Mucosa of rectum (tissue), 2 donors: ENCODE results near the gene MMAB.

ENCODE experiments used
- H3K27ac ChIP-seq, 2 donors: one replicate each; pipeline ENCODE4 v1.7.0; 2013; ENCODE audit warnings: inconsistent platforms in 2 of 2, low read depth in 2 of 2, low read length in 2 of 2
- H3K27me3 ChIP-seq, 2 donors: one replicate each; pipeline ENCODE4 v1.7.0; 2013; ENCODE audit warnings: low read length in 2 of 2; ENCODE audit not compliant: control insufficient read depth in 2 of 2, insufficient read depth in 2 of 2
- H3K36me3 ChIP-seq, 2 donors: one replicate each; pipeline ENCODE4 v1.7.0; 2013; ENCODE audit warnings: low read length in 2 of 2; ENCODE audit not compliant: control insufficient read depth in 2 of 2, insufficient read depth in 2 of 2
- H3K4me1 ChIP-seq, 2 donors: one replicate each; pipeline ENCODE4 v1.7.0; 2013; ENCODE audit warnings: low read length in 2 of 2, mild to moderate bottlenecking in 1 of 2; ENCODE audit not compliant: control insufficient read depth in 2 of 2, insufficient read depth in 2 of 2
- H3K4me3 ChIP-seq, 2 donors: one replicate each; pipeline ENCODE4 v1.7.0; 2013; ENCODE audit warnings: low read length in 2 of 2
- H3K9ac ChIP-seq, 2 donors: one replicate each; pipeline ENCODE4 v1.7.0; 2013; ENCODE audit warnings: low read length in 2 of 2, low read depth in 1 of 2, mild to moderate bottlenecking in 1 of 2
- H3K9me3 ChIP-seq, 2 donors: one replicate each; pipeline ENCODE4 v1.7.0; 2013; ENCODE audit warnings: low read length in 2 of 2; ENCODE audit not compliant: control insufficient read depth in 2 of 2
- donor health status: healthy.
- donor health status: Normal muscosa, but diverticular disease.

Gene MMAB

DNA sequence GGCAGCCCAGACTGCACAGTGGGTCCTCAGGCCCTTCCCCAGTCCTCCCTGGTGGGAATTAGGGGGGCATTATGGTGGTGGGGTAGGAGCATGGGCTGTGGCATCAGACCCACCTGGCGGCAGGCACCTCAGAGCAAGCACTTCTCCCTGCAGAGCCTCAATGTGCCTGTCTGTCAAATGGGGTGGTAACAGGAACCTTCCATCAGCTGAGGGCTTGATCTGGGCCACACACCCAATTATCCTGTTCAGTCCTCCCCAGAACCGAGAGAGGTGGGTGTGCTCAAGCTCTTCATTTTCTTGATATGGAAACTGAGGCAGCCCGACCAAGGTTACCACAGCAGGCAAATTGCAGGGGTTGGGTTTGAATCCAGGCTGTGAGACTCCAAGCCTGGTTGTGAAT is 38.7 kb upstream of the MMAB start:
- Histone ChIP-seq H3K4me3 (no peak overlapping the region), H3K9me3 (no peaks in the 10 kb centered on the region), H3K4me1 (no peaks in the 10 kb centered on the region), H3K27me3 (peaks cover 3 to 8% of the 10 kb centered on the region in 2 donors), H3K9ac (no peak overlapping the region), H3K27ac (no peak overlapping the region), H3K36me3 (no peaks in the 10 kb centered on the region)

DNA sequence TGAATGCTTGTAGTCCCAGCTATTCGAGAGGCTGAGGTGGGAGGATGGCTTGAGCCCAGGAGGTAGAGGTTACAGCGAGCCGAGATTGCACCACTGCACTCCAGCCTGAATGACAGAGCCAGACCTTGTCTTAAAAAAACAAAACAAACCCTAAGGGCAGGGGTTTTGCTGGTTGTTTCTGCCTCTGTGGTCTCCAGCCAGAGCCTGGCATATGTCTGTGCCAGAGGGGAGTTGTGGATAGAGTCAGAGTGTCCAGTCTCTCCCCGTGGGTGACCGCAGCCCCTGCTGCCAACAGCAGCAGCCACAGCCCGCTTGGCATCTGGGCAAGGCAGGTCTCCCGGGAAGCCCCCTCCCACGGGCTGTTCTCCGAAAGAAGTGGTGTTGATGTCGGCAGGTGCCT is 37.9 kb upstream of the MMAB start:
- Histone ChIP-seq H3K27ac (no peak overlapping the region), H3K27me3 (peaks cover 3 to 8% of the 10 kb centered on the region in 2 donors), H3K4me1 (no peaks in the 10 kb centered on the region), H3K9me3 (no peaks in the 10 kb centered on the region), H3K9ac (no peak overlapping the region), H3K4me3 (no peak overlapping the region), H3K36me3 (no peaks in the 10 kb centered on the region)

DNA sequence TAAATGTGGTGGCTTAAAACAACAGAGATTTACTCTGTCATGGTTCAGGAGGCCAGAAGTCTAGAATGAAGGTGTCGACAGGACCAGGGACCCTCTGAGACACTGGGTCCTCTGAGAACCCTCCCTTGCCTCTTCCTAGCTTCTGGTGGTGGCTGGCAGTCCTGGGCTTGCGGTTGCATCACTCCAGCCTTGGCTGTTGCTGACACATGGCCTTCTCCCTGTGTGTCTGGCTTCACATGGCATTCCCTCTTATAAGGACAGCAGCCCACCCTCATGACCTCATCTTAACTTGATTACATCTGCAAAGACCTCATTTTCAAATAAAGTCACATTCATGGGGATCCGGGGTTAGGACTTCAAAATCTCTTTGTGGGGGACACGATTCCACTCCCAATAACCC is 37.2 kb upstream of the MMAB start:
- H3K27ac ChIP-seq = no peak overlapping the region
- H3K9ac ChIP-seq = no peak overlapping the region
- no peaks in the 10 kb centered on the region for H3K4me1 ChIP-seq
- H3K36me3 ChIP-seq = no peaks in the 10 kb centered on the region
- no peak overlapping the region for H3K4me3 ChIP-seq
- H3K9me3 ChIP-seq = no peaks in the 10 kb centered on the region
- peaks cover 3 to 8% of the 10 kb centered on the region in 2 donors for H3K27me3 ChIP-seq

DNA sequence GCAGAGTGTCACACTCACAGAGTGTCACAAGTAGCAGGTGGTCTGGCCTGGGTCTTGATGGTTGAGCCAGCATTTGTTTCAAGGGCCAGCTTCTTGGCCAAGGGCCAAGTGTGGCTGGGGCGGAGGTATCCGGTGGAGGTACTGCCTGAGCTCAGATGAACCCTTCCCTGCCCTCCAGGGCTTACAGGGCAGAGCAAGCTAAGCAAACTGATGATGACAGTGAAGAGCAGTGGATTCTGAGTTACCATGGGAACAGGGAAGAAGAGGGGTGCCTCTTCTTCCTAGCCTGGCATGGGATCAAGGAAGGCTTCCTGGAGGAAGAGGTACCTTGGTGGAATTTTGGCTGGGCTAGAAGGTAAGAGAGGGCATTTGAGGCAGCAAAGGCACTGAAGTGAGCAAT is 36.0 kb upstream of the MMAB start:
- peaks cover 3 to 8% of the 10 kb centered on the region in 2 donors for H3K27me3 ChIP-seq
- H3K36me3 ChIP-seq = no peaks in the 10 kb centered on the region
- no peaks in the 10 kb centered on the region for H3K9me3 ChIP-seq
- no peak overlapping the region for H3K9ac ChIP-seq
- H3K4me1 ChIP-seq = no peaks in the 10 kb centered on the region
- H3K27ac ChIP-seq = no peak overlapping the region
- H3K4me3 ChIP-seq = no peak overlapping the region

DNA sequence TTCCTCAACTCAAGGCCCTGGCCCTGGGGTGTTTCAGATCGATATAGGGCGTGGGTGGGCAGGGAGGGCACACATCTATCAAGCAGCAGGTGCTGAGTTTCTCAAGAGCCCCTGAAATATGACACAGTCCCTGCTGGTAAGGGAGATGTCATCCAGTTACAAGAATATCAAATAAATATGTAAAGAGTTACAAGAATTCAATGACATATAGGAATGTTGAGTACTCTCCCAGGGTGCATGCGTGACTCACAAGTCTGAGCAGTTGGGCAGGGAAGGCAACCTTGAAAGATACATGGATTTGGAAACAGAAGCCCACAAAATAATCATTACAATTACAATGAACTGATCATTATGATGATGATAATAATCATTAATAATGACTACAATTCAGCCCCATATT is 35.5 kb upstream of the MMAB start:
- Histone ChIP-seq H3K9ac (no peak overlapping the region), H3K27me3 (peaks cover 3 to 8% of the 10 kb centered on the region in 2 donors), H3K4me3 (no peak overlapping the region), H3K4me1 (no peaks in the 10 kb centered on the region), H3K9me3 (no peaks in the 10 kb centered on the region), H3K27ac (no peak overlapping the region), H3K36me3 (no peaks in the 10 kb centered on the region)

DNA sequence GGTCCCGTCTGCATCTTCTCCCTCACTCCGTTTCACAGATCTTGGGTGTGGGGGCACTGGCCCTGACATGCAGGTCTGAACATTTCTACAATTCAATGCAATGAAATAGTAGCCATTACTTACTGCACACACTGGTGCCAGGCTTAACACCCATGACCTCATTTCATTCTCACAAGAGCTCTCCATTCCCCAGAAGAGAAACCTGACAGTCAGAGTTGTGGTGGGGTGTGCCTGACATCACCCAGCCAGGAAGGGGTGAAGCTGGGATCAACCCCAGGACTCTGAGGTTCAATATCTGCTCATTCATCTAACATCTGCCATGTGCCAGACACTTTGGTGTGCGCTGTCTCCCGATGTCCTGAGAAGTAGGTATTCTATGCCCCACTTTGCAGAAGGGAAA is 35.0 kb upstream of the MMAB start:
- Histone ChIP-seq H3K4me3 (no peak overlapping the region), H3K9ac (no peak overlapping the region), H3K9me3 (no peaks in the 10 kb centered on the region), H3K4me1 (no peaks in the 10 kb centered on the region), H3K27me3 (peaks cover 3 to 8% of the 10 kb centered on the region in 2 donors), H3K27ac (no peak overlapping the region), H3K36me3 (no peaks in the 10 kb centered on the region)

DNA sequence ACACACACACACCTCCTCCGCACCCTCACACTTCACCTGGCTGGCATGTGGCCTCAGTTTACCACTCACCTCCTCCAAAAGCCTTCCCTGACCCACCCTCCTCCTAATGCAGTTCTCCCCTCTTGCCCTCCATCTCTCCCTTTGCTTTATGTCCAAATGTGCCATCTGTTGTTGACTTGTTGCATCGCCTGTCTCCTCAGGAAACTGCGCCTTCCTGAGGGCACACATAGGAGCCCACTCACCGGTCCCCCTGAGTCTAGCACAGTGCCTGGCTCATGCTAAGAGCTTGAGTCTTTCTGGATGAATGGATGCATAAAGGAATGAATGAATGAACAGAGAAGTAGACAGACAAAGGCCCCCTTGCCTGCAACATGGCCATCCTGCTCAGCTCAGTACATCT is 34.3 kb upstream of the MMAB start:
- Histone ChIP-seq H3K27me3 (peaks cover under 1 to 2% of the 10 kb centered on the region in 2 donors), H3K27ac (no peak overlapping the region), H3K9me3 (no peaks in the 10 kb centered on the region), H3K4me3 (no peak overlapping the region), H3K9ac (no peak overlapping the region), H3K4me1 (no peaks in the 10 kb centered on the region), H3K36me3 (no peaks in the 10 kb centered on the region)

DNA sequence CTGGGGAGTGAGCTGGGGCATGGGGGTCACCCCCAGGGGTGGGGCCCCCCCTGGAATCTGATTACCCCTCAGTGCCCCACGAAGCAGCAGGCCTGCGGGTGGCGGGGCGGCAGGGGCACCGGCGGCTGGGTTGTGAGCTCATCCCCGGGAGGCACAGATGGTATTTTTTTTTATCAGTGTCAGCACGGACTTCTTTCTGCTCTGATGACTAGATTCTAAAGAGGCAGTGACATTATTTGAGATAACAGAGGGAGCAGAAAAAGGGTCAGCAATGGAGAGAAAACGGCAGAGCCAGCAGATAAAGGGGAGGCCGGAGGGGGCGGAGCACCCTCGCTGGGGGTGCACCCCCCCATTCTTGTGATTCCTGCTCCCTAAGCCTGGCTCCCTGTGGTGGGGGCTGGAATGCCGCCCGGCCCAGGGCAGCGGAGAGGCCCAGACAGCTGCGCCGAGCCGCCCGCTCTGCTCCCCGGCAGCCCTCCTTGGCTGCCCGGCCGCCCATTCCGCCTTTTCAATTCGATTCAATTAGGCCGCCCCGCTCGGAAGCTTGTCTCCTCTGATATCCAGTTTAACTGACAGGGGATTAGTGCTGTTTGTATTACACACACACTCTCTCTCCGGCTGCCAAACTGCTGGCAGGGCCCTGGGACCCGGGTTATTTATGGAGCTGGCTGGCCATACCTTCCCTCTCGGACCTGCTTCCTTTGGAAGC is 33.2 kb upstream of the MMAB start:
- no peak overlapping the region for H3K4me3 ChIP-seq
- no peaks in the 10 kb centered on the region for H3K4me1 ChIP-seq
- H3K27ac ChIP-seq = no peak overlapping the region
- H3K36me3 ChIP-seq = no peaks in the 10 kb centered on the region
- no peaks in the 10 kb centered on the region for H3K9me3 ChIP-seq
- no peak overlapping the region for H3K9ac ChIP-seq
- no peaks in the 10 kb centered on the region for H3K27me3 ChIP-seq

DNA sequence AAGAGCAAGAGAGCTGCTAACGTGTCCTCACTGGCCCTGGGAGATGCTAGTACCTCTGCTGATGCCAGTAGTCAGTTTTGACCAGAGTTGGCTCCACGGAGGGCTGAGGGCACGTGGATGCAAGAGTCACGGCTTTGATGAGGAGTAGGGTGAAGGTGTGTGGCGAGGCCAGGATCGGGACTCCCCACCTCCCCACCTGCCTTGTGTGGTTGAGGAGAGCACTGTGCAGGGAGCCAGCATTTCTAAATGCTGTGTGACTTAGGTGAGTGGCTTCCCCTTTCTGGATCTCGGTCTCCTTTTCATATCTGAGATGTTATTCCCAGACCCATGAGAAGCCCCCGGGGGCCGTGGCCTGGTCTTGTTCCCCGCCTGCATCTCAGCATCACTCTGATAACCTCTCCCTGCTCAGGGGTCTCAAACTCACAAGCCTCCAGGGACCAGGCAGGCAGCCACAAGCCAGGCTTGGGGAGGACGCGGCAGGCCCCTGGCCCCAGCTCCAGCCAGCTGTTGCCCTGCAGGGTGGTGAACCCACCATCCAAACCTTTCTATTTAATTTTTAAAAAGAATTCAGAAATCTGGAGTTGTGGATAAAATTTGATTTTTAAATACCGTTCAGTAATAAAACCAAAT is 32.4 kb upstream of the MMAB start:
- Histone ChIP-seq H3K4me1 (no peaks in the 10 kb centered on the region), H3K36me3 (no peaks in the 10 kb centered on the region), H3K27me3 (no peaks in the 10 kb centered on the region), H3K9ac (no peak overlapping the region), H3K4me3 (no peak overlapping the region), H3K9me3 (no peaks in the 10 kb centered on the region), H3K27ac (no peak overlapping the region)

DNA sequence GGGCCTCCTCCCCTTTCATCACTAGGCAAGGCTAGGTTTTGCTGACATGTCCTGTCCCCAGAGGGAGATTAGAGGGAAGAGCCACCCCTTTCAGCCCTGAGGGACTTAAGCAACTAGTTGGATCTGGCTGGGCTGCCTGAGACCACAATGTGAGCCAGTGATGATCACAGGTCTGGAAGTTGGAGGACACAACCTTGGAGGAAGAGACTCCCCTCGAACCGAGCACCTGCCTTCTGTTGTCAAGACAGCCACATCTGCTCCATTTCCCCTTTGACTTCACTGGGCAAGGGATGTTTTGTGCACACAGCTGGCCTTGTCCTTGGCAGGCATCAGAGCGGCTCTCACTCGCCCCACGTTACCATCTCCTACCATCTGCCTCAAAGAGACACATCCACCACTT is 31.7 kb upstream of the MMAB start:
- Histone ChIP-seq H3K4me1 (no peaks in the 10 kb centered on the region), H3K27me3 (no peaks in the 10 kb centered on the region), H3K9ac (no peak overlapping the region), H3K9me3 (no peaks in the 10 kb centered on the region), H3K4me3 (no peak overlapping the region), H3K27ac (no peak overlapping the region), H3K36me3 (no peaks in the 10 kb centered on the region)
